NK-92 (cell line): ENCODE data around the gene SORL1.

Experiments used
- DNase-seq: peaks from one replicate; lab custom pipeline; 2025; ENCODE audit not compliant: unreplicated experiment; lab: John Stamatoyannopoulos, UW

Gene SORL1

GRCh38 chr11:121426476-121427399 is 25.4 kb upstream of the SORL1 start:
- DNase-seq, result no peak

DNA sequence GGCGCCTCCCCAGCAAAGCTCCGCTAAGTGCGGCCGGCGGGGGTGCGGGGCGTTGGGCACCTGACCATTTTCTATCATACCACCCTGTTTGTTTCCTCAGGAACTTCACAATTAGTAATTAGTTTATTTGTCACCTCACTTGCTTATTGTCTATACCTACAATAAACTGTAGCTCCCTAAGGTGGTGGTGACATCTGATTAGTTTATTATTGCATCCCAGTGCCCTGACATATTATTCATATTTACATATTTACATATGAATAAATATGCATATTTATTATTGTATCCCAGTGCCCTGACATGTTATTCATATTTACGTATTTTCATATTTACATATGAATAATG is 24.7 kb upstream of the SORL1 start:
- DNase-seq, result no peak

GRCh38 chr11:121429556-121429955 is 22.6 kb upstream of the SORL1 start:
- no peak for DNase-seq

- no peak for DNase-seq
Measured at GRCh38 chr11:121431820-121432526, 20.1 kb upstream of the SORL1 start.

GRCh38 chr11:121435132-121435531 is 17.0 kb upstream of the SORL1 start:
- no peak for DNase-seq

GRCh38 chr11:121435551-121436511 is 16.3 kb upstream of the SORL1 start:
- no peak for DNase-seq

DNA sequence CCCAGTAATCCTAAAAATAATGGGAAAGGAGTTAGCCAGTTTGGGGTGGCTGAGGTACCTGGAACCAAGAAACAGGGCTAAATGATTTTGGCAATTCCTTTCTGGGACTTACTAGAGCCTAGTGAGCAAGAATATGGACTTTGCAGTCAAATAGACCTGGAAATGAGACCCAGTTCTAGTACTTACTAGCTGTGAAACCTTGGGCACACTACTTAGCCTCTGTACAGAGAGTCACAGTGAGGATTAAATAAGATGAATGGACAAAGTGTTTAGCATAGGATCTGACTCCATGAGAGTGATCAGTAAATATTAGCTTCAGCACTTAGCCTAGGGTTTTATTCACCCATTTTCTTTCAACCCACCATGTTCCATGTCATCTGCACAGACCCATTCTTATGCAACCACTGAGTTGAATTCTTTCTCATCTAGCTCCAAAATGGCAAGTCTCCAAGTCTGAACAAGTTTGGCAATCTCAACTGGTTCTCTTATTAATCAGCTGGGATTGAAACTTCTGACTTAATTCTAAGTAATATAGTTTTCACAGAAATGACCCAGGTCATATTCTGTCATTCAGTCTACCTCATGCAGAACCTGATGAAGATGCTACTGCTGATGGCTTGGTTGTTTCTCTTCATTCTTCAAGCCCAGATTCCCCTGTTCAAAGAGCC is 15.0 kb upstream of the SORL1 start:
- no peak for DNase-seq

DNA sequence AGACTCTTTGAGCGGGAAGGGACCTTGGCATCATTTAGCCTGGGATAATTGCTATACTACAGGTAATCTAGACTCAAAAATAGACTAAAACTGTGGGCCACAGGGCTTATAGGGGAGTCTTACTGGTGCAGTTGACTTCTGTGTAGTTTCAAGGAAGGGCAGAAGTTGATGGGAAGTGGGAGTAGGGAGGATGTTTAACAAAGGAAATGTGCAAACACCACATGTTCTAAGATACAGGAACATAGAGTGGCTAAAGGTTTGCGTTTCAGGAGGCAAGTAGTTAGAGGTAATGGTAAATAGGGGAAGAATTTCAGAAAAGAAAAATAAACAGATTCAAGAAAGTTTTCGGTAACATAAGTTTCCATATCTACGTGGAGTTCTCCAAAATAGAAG is 14.4 kb upstream of the SORL1 start:
- DNase-seq, result no peak

DNA sequence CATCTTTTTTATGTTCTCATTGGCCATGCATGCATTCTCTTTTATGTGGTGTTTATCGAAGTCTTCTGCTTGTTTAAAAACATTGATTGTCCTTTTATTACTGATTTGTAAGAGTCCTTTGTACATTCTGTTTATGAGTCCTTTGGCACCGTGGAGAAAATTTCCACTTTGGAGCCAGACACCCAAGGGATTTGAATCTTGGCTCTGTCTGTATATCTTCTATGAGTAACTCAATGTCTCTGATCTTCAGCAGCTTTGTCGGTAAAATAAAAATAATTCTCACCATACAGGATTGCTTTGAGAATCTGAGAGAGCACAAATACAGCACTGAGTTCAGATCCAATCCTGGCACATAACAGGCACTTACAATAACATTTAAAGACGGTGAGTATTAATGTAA is 12.8 kb upstream of the SORL1 start:
- no peak for DNase-seq

- no peak for DNase-seq
Measured at GRCh38 chr11:121439759-121440158, 12.4 kb upstream of the SORL1 start.

GRCh38 chr11:121441521-121441920 is 10.6 kb upstream of the SORL1 start:
- DNase-seq, result no peak

DNA sequence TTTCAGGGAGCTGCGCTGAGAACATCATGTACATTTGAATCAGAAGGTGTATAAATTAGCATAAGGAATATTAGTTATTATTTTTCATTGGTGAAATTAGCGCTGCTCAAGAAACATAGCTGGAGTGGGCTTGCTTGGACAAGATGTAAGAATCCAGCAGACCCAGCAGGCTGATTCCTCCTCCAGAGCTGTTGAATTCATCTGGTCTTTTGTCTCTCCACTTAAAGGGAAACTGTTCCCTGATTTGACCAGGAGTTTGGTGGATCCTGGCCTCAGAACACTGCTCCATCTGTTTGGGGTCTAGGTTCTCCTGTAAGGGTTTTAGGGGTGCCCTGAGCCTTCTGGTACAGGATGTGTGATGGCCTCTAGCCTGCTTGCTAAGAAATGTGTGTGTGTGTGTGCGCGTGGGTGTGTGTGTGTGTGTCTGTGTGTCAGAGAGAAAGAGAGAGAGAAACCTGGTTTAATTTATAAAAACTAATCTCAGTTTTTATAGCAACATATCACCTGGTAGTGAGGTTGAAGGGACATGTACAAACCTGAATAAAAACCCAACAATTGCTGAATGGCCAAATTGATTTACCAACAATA is 8.3 kb upstream of the SORL1 start:
- DNase-seq, result no peak

GRCh38 chr11:121444526-121444925 is 7.6 kb upstream of the SORL1 start:
- no peak for DNase-seq

GRCh38 chr11:121445071-121445768 is 6.9 kb upstream of the SORL1 start:
- no peak for DNase-seq

GRCh38 chr11:121446752-121447156 is 5.4 kb upstream of the SORL1 start:
- no peak for DNase-seq

GRCh38 chr11:121448011-121448410 is 4.1 kb upstream of the SORL1 start:
- DNase-seq, result no peak

GRCh38 chr11:121448431-121448941 is 3.6 kb upstream of the SORL1 start:
- DNase-seq, result no peak

DNA sequence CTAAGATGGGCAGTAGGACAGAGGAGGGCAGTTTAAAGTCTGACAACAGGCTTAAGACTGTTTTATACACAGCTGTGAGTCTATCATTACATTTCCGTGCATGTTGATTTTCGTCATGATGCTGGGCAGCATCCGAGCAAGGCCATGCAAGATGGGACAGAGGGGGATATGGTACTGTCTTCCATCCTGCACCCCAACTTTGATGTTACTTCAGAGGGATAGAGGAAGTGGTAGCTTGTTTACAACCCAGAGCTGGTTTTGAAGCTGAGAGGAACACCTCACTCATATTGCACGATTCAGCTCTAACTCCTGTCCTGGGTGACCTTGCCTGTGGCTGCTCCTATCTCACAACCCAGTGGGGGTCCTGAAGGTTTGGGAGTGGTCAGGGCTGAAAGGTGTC is 3.0 kb upstream of the SORL1 start:
- DNase-seq, result no peak

- no peak for DNase-seq
Measured at GRCh38 chr11:121449626-121450025, 2.5 kb upstream of the SORL1 start.

- DNase-seq, result no peak
Measured at GRCh38 chr11:121450401-121450800, 1.7 kb upstream of the SORL1 start.
